CD4-positive, alpha-beta T cell (primary cell): ENCODE measurements around the gene HUWE1. TPM values are rescaled to one million over a fixed set of nuclear protein-coding genes. Genes with fewer than 3 reads are reported as not detected.
A peak's percentile ranks its signal among the peaks of the same experiment; 100 is the strongest.

Experiments
- ATAC-seq: fragments of 200-7000 bp; cut with Tn5 transposase; one replicate; pipeline ENCODE4 v1.10.0; 2022; ENCODE audit warnings: mild to moderate bottlenecking; ENCODE audit not compliant: poor library complexity
- CTCF ChIA-PET: fragments of 350-600 bp; sonication (Branson Sonifier 250); formaldehyde crosslinking; loops from one replicate; lab custom pipeline; 2021; ENCODE audit warnings: antibody characterized with exemption, inconsistent platforms; lab: Charles Lee
- POLR2A ChIA-PET: fragments of 350-600 bp; sonication (Branson Sonifier 250); formaldehyde crosslinking; loops from one replicate; lab custom pipeline; 2021; ENCODE audit warnings: antibody characterized with exemption, inconsistent platforms; lab: Charles Lee
- DNase-seq, 14 experiments: peaks; one replicate each; pipeline ENCODE4 v3.0.0-alpha.2; 2013 to 2020; ENCODE audit warnings: mixed read lengths in 2 of 14
- H3K27ac ChIP-seq, 2 donors: one replicate each; pipeline versions ENCODE4 v1.5.1 to v1.7.0; 2013; ENCODE audit warnings: low read length in 2 of 2, low read depth in 1 of 2, mild to moderate bottlenecking in 1 of 2
- H3K27me3 ChIP-seq, 2 experiments: 1 replicate in 1 of 2; 2 replicates in 1 of 2; pipeline versions ENCODE4 v1.6.1 to v1.7.0; 2013; ENCODE audit warnings: low read length in 2 of 2, control low read depth in 1 of 2, mild to moderate bottlenecking in 1 of 2, moderate library complexity in 1 of 2; ENCODE audit not compliant: insufficient read depth in 2 of 2, control insufficient read depth in 1 of 2
- H3K36me3 ChIP-seq: one replicate; pipeline ENCODE4 v1.6.1; 2013; ENCODE audit warnings: low read length, control low read depth; ENCODE audit not compliant: insufficient read depth
- H3K4me1 ChIP-seq: one replicate; pipeline ENCODE4 v1.6.1; 2013; ENCODE audit warnings: low read length, control low read depth; ENCODE audit not compliant: insufficient read depth
- H3K4me3 ChIP-seq: one replicate; pipeline ENCODE4 v1.5.1; 2013; ENCODE audit warnings: mild to moderate bottlenecking, low read length, moderate library complexity
- H3K9me3 ChIP-seq, 2 experiments: 1 replicate in 1 of 2; 2 replicates in 1 of 2; pipeline versions ENCODE4 v1.6.1 to v1.7.0; 2013; ENCODE audit warnings: low read length in 2 of 2, mild to moderate bottlenecking in 2 of 2, control low read depth in 1 of 2, moderate library complexity in 1 of 2; ENCODE audit not compliant: control insufficient read depth in 1 of 2, insufficient read depth in 1 of 2
- H3K27ac Mint-ChIP-seq: one replicate; pipeline ENCODE4 v1.8.0; 2020; ENCODE audit warnings: mixed read lengths
- H3K27me3 Mint-ChIP-seq: one replicate; pipeline ENCODE4 v1.8.0; 2021; ENCODE audit warnings: mixed read lengths
- H3K36me3 Mint-ChIP-seq: one replicate; pipeline ENCODE4 v1.8.0; 2021; ENCODE audit warnings: low read depth, mixed read lengths
- H3K4me1 Mint-ChIP-seq: one replicate; pipeline ENCODE4 v1.8.0; 2021; ENCODE audit warnings: low read depth, mixed read lengths
- H3K4me3 Mint-ChIP-seq: one replicate; pipeline ENCODE4 v1.8.0; 2020; ENCODE audit warnings: mild to moderate bottlenecking, mixed read lengths
- H3K9me3 Mint-ChIP-seq: one replicate; pipeline ENCODE4 v1.8.0; 2020; ENCODE audit warnings: mixed read lengths
- intact Hi-C, 2 experiments: fragments of 100-400 bp; cut with DNase I in 1 of 2; cut with micrococcal nuclease in 1 of 2; formaldehyde crosslinking; loops; one replicate each; pipeline versions ENCODE4 v1.15.1 to v1.9.0; 2023 to 2025; cut with DNase I, micrococcal nuclease
- total RNA-seq, 174 experiments: library from RNA in 2 of 174; stranded (reverse) in 2 of 174; gene quantifications; one replicate each; pipeline ENCODE4 v1.2.3 and lab custom pipeline; 2021 to 2026
- TF ChIP-seq, protein P1 (sequence below): fragments of 200-600 bp; IDR thresholded peaks from one replicate; pipeline ENCODE4 v1.8.0; 2022; ENCODE audit warnings: antibody characterized with exemption, mild to moderate bottlenecking

HUWE1 gene
- total RNA-seq, 2 experiments from 2014 or later, result 127 TPM

DNA sequence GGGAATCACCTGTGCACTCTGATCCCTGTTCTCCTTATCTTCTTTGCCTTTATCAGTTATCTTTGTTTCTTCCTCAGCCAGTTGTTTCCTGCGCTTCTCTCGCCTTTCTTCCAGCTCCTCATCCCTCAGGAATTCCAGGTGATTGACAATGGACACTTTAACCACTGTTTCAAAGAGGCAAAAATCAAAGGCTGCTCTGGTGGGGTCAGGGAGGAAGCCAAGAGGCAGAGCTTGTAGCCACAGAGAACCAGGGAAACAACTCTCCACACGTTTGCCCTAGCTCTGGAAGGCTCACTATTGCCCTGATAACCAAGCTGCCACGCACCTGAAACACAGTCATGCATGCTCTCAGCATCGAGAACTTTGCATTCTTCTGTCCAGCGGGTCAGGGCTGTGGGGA, 127.9 kb downstream of the HUWE1 start:
- TF ChIP-seq, protein P1, sequence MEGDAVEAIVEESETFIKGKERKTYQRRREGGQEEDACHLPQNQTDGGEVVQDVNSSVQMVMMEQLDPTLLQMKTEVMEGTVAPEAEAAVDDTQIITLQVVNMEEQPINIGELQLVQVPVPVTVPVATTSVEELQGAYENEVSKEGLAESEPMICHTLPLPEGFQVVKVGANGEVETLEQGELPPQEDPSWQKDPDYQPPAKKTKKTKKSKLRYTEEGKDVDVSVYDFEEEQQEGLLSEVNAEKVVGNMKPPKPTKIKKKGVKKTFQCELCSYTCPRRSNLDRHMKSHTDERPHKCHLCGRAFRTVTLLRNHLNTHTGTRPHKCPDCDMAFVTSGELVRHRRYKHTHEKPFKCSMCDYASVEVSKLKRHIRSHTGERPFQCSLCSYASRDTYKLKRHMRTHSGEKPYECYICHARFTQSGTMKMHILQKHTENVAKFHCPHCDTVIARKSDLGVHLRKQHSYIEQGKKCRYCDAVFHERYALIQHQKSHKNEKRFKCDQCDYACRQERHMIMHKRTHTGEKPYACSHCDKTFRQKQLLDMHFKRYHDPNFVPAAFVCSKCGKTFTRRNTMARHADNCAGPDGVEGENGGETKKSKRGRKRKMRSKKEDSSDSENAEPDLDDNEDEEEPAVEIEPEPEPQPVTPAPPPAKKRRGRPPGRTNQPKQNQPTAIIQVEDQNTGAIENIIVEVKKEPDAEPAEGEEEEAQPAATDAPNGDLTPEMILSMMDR, result no peak
- Mint-ChIP-seq H3K27me3 (no peaks in the 10 kb centered on the region), H3K4me1 (no peaks in the 10 kb centered on the region), H3K9me3 (no peaks in the 10 kb centered on the region), H3K4me3 (no peak overlapping the region), H3K27ac (no peak overlapping the region), H3K36me3 (peaks cover 94% of the 10 kb centered on the region)
- ChIA-PET CTCF (no interaction called here), POLR2A (no interaction called here)
- Histone ChIP-seq H3K4me3 (no peak overlapping the region), H3K36me3 (peaks cover 83% of the 10 kb centered on the region), H3K9me3 (no peaks in the 10 kb centered on the region), H3K27ac (no peak overlapping the region), H3K27me3 (no peaks in the 10 kb centered on the region), H3K4me1 (no peaks in the 10 kb centered on the region)
- intact Hi-C loops, result loop anchor here in 1 of 2 experiments (2.0 kb wide), 1 partner anchor 16 kb away; no protein-coding TSS in a partner anchor
- DNase-seq (no peak), ATAC-seq (no peak)

DNA sequence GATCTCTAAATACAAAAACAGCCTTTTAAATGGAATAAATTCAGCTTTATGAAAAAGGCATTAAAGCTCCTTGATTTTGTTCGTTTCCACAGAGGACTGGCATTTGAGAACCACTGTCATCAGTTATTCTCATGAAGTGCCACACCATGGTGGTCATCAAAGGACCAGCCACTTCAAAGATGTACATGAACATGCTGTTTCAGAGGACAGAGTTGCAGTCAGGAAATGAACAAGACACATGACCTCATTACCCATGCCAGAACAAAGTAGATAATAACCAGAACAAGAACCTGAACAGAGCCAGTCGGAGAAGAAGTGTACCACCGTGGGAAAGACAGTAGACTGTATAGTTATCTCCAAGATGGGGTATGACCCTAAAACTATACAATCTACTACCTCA, 129.7 kb downstream of the HUWE1 start:
- peak overlapping the region; percentile 28 for H3K27ac Mint-ChIP-seq
- no peaks in the 10 kb centered on the region for H3K27me3 ChIP-seq
- ChIA-PET POLR2A (no interaction called here), CTCF (no interaction called here)
- peaks cover 77% of the 10 kb centered on the region for H3K36me3 ChIP-seq
- H3K4me1 Mint-ChIP-seq, result no peaks in the 10 kb centered on the region
- TF ChIP-seq, protein P1, result no peak
- H3K4me1 ChIP-seq, result no peaks in the 10 kb centered on the region
- DNase-seq (no peak), ATAC-seq (no peak)
- no peaks in the 10 kb centered on the region for H3K9me3 Mint-ChIP-seq
- H3K4me3 Mint-ChIP-seq, result no peak overlapping the region
- intact Hi-C loops, result no loop called here
- no peaks in the 10 kb centered on the region for H3K27me3 Mint-ChIP-seq
- H3K4me3 ChIP-seq, result no peak overlapping the region
- peaks cover 88% of the 10 kb centered on the region for H3K36me3 Mint-ChIP-seq
- no peaks in the 10 kb centered on the region for H3K9me3 ChIP-seq
- H3K27ac ChIP-seq, result no peak overlapping the region

DNA sequence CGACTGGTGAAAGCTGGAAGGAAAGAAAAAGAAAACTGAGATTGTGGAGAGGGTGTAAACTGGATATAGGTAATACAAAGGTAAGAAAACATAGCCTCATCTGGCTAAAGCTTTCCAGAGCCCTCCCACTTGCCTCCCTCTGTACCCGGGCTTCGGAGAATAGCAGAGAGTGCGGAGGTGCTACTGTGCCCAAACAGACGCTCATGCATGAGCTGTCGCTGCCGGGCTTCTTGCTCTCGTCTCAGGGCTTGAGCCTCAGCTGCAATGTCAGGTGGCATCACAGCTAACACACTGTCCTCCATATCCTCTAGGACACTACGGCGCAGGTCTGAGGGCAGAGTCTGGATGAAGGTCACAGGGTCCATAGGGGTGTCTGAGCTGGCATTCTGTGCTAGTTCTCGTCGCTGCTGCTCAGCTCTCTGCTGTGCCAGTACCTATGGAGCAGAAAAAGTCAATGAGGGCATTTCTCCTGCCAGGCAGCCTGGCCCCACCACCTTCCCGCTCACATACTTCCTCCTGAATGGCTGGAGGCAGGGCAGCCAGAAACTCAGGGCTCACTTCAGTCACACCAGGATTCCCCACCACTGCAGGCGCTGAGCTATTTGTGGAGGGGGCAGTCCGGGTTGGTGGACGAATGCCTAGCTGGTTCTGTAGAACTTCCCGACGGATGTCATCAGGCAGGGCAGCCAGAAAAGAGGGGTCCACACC, 135.6 kb downstream of the HUWE1 start:
- intact Hi-C loops, result no loop called here
- no peaks in the 10 kb centered on the region for H3K9me3 Mint-ChIP-seq
- DNase-seq (no peak), ATAC-seq (no peak)
- Histone ChIP-seq H3K27me3 (no peaks in the 10 kb centered on the region), H3K27ac (no peak overlapping the region), H3K4me3 (no peak overlapping the region), H3K9me3 (no peaks in the 10 kb centered on the region), H3K4me1 (no peaks in the 10 kb centered on the region), H3K36me3 (peaks cover 83% of the 10 kb centered on the region)
- CTCF ChIA-PET, result no interaction called here
- no peak overlapping the region for H3K4me3 Mint-ChIP-seq
- H3K27me3 Mint-ChIP-seq, result no peaks in the 10 kb centered on the region
- H3K36me3 Mint-ChIP-seq, result peaks cover 88% of the 10 kb centered on the region
- POLR2A ChIA-PET, result no interaction called here
- H3K4me1 Mint-ChIP-seq, result no peaks in the 10 kb centered on the region
- H3K27ac Mint-ChIP-seq, result peak overlapping the region; percentile 12
- TF ChIP-seq, protein P1, result no peak
